HTERT RPE-1 (cell line): ENCODE measurements around the gene NOL7.

Experiments used
- in situ Hi-C: fragments of 300-500 bp; cut with MboI; formaldehyde crosslinking; loops from 4 replicates; pipeline ENCODE4 v1.14.3; 2020; ENCODE audit warnings: low sequenced_read_pairs

The NOL7 gene

GRCh38 chr6:13593720-13594119, 21.4 kb upstream of the NOL7 start:
- in situ Hi-C loops, result no loop called here

GRCh38 chr6:13597073-13597472, 18.1 kb upstream of the NOL7 start:
- in situ Hi-C loops, result no loop called here

- in situ Hi-C loops, result no loop called here
Measured at GRCh38 chr6:13600036-13600435, 15.1 kb upstream of the NOL7 start.

GRCh38 chr6:13604135-13604534, 11.0 kb upstream of the NOL7 start:
- in situ Hi-C loops, result no loop called here

GRCh38 chr6:13604546-13605416, 10.4 kb upstream of the NOL7 start:
- in situ Hi-C loops, result no loop called here

GRCh38 chr6:13605634-13606033, 9.5 kb upstream of the NOL7 start:
- in situ Hi-C loops, result no loop called here

GRCh38 chr6:13611715-13612114, 3.4 kb upstream of the NOL7 start:
- in situ Hi-C loops, result no loop called here

GRCh38 chr6:13613029-13613594, 2.0 kb upstream of the NOL7 start:
- in situ Hi-C loops, result no loop called here

GRCh38 chr6:13614126-13614925, 809 bp upstream of the NOL7 start:
- in situ Hi-C loops, result no loop called here

- in situ Hi-C loops, result no loop called here
Measured at GRCh38 chr6:13615792-13616120, 621 bp downstream of the NOL7 start.

- in situ Hi-C loops, result no loop called here
Measured at GRCh38 chr6:13617066-13617465, 1.9 kb downstream of the NOL7 start.

GRCh38 chr6:13624871-13625288, 9.7 kb downstream of the NOL7 start:
- in situ Hi-C loops, result no loop called here

- in situ Hi-C loops, result no loop called here
Measured at GRCh38 chr6:13629459-13630116, 14.5 kb downstream of the NOL7 start.

- in situ Hi-C loops, result no loop called here
Measured at GRCh38 chr6:13630499-13630898, 15.4 kb downstream of the NOL7 start.

- in situ Hi-C loops, result no loop called here
Measured at GRCh38 chr6:13633343-13633742, 18.2 kb downstream of the NOL7 start.

GRCh38 chr6:13635948-13636658, 21.0 kb downstream of the NOL7 start:
- in situ Hi-C loops, result no loop called here

- in situ Hi-C loops, result no loop called here
Measured at GRCh38 chr6:13638014-13638413, 22.9 kb downstream of the NOL7 start.

GRCh38 chr6:13638626-13639025, 23.5 kb downstream of the NOL7 start:
- in situ Hi-C loops, result no loop called here

- in situ Hi-C loops, result no loop called here
Measured at GRCh38 chr6:13641315-13641714, 26.2 kb downstream of the NOL7 start.

- in situ Hi-C loops, result no loop called here
Measured at GRCh38 chr6:13643125-13643524, 28.0 kb downstream of the NOL7 start.

- in situ Hi-C loops, result no loop called here
Measured at GRCh38 chr6:13648850-13649249, 33.7 kb downstream of the NOL7 start.
